SW 1271 (cell line): Measurements from ENCODE around the gene GNGT2.

Source experiments
- DNase-seq, 2 experiments: peaks; one replicate each; lab custom pipeline; 2025; lab: John Stamatoyannopoulos, UW

GNGT2 gene

GRCh38 chr17:49168706-49169105 lies 41.7 kb downstream of the GNGT2 start:
- no peak for DNase-seq

- no peak for DNase-seq
Measured at GRCh38 chr17:49165143-49165542, 45.2 kb downstream of the GNGT2 start.

- no peak for DNase-seq
Measured at GRCh38 chr17:49162866-49163265, 47.5 kb downstream of the GNGT2 start.

GRCh38 chr17:49157784-49158183 lies 52.6 kb downstream of the GNGT2 start:
- DNase-seq: no peak

- no peak for DNase-seq
Measured at GRCh38 chr17:49156256-49156655, 54.1 kb downstream of the GNGT2 start.
